Liver (tissue), 9 donors: ENCODE results near the gene TFE3. TPM values are rescaled to one million over a fixed set of nuclear protein-coding genes. Genes with fewer than 3 reads are reported as not detected.

Experiments used
- DNase-seq: peaks from one replicate; pipeline ENCODE4 v3.0.0-alpha.2; 2017; ENCODE audit warnings: low spot score
- H3K27ac ChIP-seq, 2 donors: one replicate each; pipeline ENCODE4 v1.7.0; 2013; ENCODE audit warnings: inconsistent platforms in 2 of 2, low read length in 2 of 2, control low read depth in 1 of 2, low read depth in 1 of 2, mild to moderate bottlenecking in 1 of 2
- H3K27me3 ChIP-seq, 4 donors: one replicate each; pipeline versions ENCODE4 v1.6.1 to v1.7.0; 2013; ENCODE audit warnings: low read length in 3 of 4, inconsistent platforms in 1 of 4, mild to moderate bottlenecking in 1 of 4, moderate library complexity in 1 of 4; ENCODE audit not compliant: control insufficient read depth in 4 of 4, insufficient read depth in 4 of 4
- H3K36me3 ChIP-seq, 4 donors: one replicate each; pipeline versions ENCODE4 v1.6.1 to v1.7.0; 2013; ENCODE audit warnings: low read length in 3 of 4, mild to moderate bottlenecking in 3 of 4, low read depth in 1 of 4, moderate library complexity in 1 of 4; ENCODE audit not compliant: control insufficient read depth in 4 of 4, insufficient read depth in 3 of 4
- H3K4me1 ChIP-seq, 4 donors: one replicate each; pipeline versions ENCODE4 v1.6.1 to v1.7.0; 2013; ENCODE audit warnings: low read length in 3 of 4, mild to moderate bottlenecking in 3 of 4, moderate library complexity in 1 of 4; ENCODE audit not compliant: control insufficient read depth in 4 of 4, insufficient read depth in 4 of 4
- H3K4me3 ChIP-seq, 3 donors: one replicate each; pipeline versions ENCODE4 v1.6.1 to v1.7.0; 2013; ENCODE audit warnings: low read length in 3 of 3, control low read depth in 1 of 3, low read depth in 1 of 3, mild to moderate bottlenecking in 1 of 3
- H3K9ac ChIP-seq, 2 donors: one replicate each; pipeline ENCODE4 v1.7.0; 2013; ENCODE audit warnings: low read length in 2 of 2, mild to moderate bottlenecking in 2 of 2, moderate library complexity in 2 of 2, control low read depth in 1 of 2, low read depth in 1 of 2
- H3K9me3 ChIP-seq, 4 donors: one replicate each; pipeline versions ENCODE4 v1.6.1 to v1.7.0; 2013; ENCODE audit warnings: low read length in 3 of 4; ENCODE audit not compliant: control insufficient read depth in 4 of 4
- ATF3 ChIP-seq: IDR thresholded peaks from 2 replicates; pipeline ENCODE4 v1.6.1; 2016; ENCODE audit warnings: antibody characterized with exemption
- CTCF ChIP-seq: fragments of 150-350 bp; IDR thresholded peaks from 2 replicates; pipeline ENCODE4 v1.5.1; 2017; ENCODE audit warnings: improper control_type of control experiment, low read depth, low read length; ENCODE audit not compliant: missing input control
- EGR1 ChIP-seq, 2 donors: IDR thresholded peaks; 2 replicates each; pipeline ENCODE4 v1.6.1; 2016 to 2018; ENCODE audit warnings: antibody characterized with exemption in 2 of 2, low read depth in 2 of 2
- FOXA1 ChIP-seq: IDR thresholded peaks from 2 replicates; pipeline ENCODE4 v1.6.1; 2016; ENCODE audit warnings: antibody characterized with exemption
- FOXA2 ChIP-seq: IDR thresholded peaks from 2 replicates; pipeline ENCODE4 v1.6.1; 2016; ENCODE audit warnings: antibody characterized with exemption
- GABPA ChIP-seq, 2 donors: IDR thresholded peaks in 1 of 2; conservative IDR thresholded peaks in 1 of 2; 2 replicates each; pipeline ENCODE4 v1.6.1; 2016; ENCODE audit warnings: antibody characterized with exemption in 2 of 2, mild to moderate bottlenecking in 1 of 2, moderate library complexity in 1 of 2
- HNF4A ChIP-seq, 2 donors: conservative IDR thresholded peaks; 2 replicates each; pipeline ENCODE4 v1.6.1; 2016; ENCODE audit warnings: antibody characterized with exemption in 2 of 2, mild to moderate bottlenecking in 2 of 2
- HNF4G ChIP-seq: IDR thresholded peaks from 2 replicates; pipeline ENCODE4 v1.6.1; 2016; ENCODE audit warnings: antibody characterized with exemption
- JUND ChIP-seq, 2 donors: IDR thresholded peaks; 2 replicates each; pipeline ENCODE4 v1.6.1; 2016; ENCODE audit warnings: antibody characterized with exemption in 2 of 2
- MAX ChIP-seq: IDR thresholded peaks from 2 replicates; pipeline ENCODE4 v1.6.1; 2016; ENCODE audit warnings: antibody characterized with exemption
- NR2F2 ChIP-seq: IDR thresholded peaks from 2 replicates; pipeline ENCODE4 v1.6.1; 2016; ENCODE audit warnings: antibody characterized with exemption
- REST ChIP-seq: IDR thresholded peaks from 2 replicates; pipeline ENCODE4 v1.6.1; 2016; ENCODE audit warnings: antibody characterized with exemption, mild to moderate bottlenecking
- RXRA ChIP-seq, 2 donors: IDR thresholded peaks; 2 replicates each; pipeline ENCODE4 v1.6.1; 2017 to 2018; ENCODE audit warnings: antibody characterized with exemption in 2 of 2, mild to moderate bottlenecking in 1 of 2
- SP1 ChIP-seq: IDR thresholded peaks from 2 replicates; pipeline ENCODE4 v1.6.1; 2018; ENCODE audit warnings: antibody characterized with exemption, mild to moderate bottlenecking
- TAF1 ChIP-seq: conservative IDR thresholded peaks from 2 replicates; pipeline ENCODE4 v1.6.1; 2016; ENCODE audit warnings: antibody characterized with exemption, mild to moderate bottlenecking
- YY1 ChIP-seq: IDR thresholded peaks from 2 replicates; pipeline ENCODE4 v1.6.1; 2016; ENCODE audit warnings: antibody characterized with exemption, mild to moderate bottlenecking
- ZBTB33 ChIP-seq: IDR thresholded peaks from 2 replicates; pipeline ENCODE4 v1.6.1; 2016; ENCODE audit warnings: antibody characterized with exemption
- WGBS: extraction: QIAGEN DNeasy Blood & Tissue Kit; methylation state at CpG from one replicate; pipeline ENCODE4 v1.1.7; 2013; 5-methylcytosine and 5-hydroxymethylcytosine counted together
- polyA plus RNA-seq, 2 donors: library from polyadenylated mRNA; stranded (reverse) in 1 of 2; unstranded in 1 of 2; fragments of 200-250 nt in 1 of 2; fragments of >200 nt in 1 of 2; fragmentation: Nextera tagmentation in 1 of 2; extraction: Ambion mirVana in 1 of 2; gene quantifications; one replicate each; pipeline versions ENCODE4 v1.2.1 to v1.2.3, GENCODE V29; 2013 to 2015
- total RNA-seq, 2 donors: library from RNA; depleted of rRNA; stranded (reverse); fragments of >200 nt; gene quantifications; one replicate each; pipeline ENCODE4 v1.2.3, GENCODE V29; 2014
- donor health status: healthy.
- donor health status: healthy.
- donor health status: healthy.
- donor health status: healthy.
- donor health status: healthy.

The TFE3 gene
- total and polyA plus RNA-seq, 4 donors: 8.6 to 22.4 (median 13.3) TPM

GRCh38 chrX:49066278-49066677 lies 23.1 kb upstream of the TFE3 start:
- peaks cover 0 to 12% (median 2%) of the 10 kb centered on the region in 4 donors for H3K36me3 ChIP-seq
- H3K27me3 ChIP-seq: no peaks in the 10 kb centered on the region
- no peak for TF ChIP-seq SP1
- TF ChIP-seq FOXA1: no peak
- TF ChIP-seq NR2F2: no peak
- TF ChIP-seq ATF3: no peak
- no peak overlapping the region for H3K9ac ChIP-seq
- 96% methylated on average over 2 of the region's 2 CpGs for WGBS
- no peak overlapping the region for H3K4me3 ChIP-seq
- H3K9me3 ChIP-seq: no peaks in the 10 kb centered on the region
- no peak for DNase-seq
- H3K27ac ChIP-seq: no peak overlapping the region
- no peaks in the 10 kb centered on the region for H3K4me1 ChIP-seq

- Histone ChIP-seq H3K4me3 (no peak overlapping the region), H3K4me1 (peaks cover 0 to 6% (median 2%) of the 10 kb centered on the region in 4 donors), H3K27me3 (no peaks in the 10 kb centered on the region), H3K27ac (no peak overlapping the region), H3K9ac (no peak overlapping the region), H3K9me3 (no peaks in the 10 kb centered on the region), H3K36me3 (peaks cover 0 to 12% (median 2%) of the 10 kb centered on the region in 4 donors)
- TF ChIP-seq GABPA (IDR thresholded peaks at IDR 0.05 in 1 of 2, conservative IDR thresholded peaks at IDR 0.05 in 1 of 2) (no peak), FOXA1 (no peak), MAX (no peak), CTCF (no peak), EGR1 (IDR thresholded peaks at IDR 0.05; ENCODE audit: low read depth in 2 of 2) (no peak), FOXA2 (no peak), RXRA (IDR thresholded peaks at IDR 0.05) (no peak), JUND (IDR thresholded peaks at IDR 0.05) (no peak), ZBTB33 (no peak), ATF3 (no peak), HNF4A (conservative IDR thresholded peaks at IDR 0.05) (no peak), HNF4G (no peak), TAF1 (no peak)
- no peak for DNase-seq
- 94% methylated on average over 8 of the region's 8 CpGs for WGBS
Observed at GRCh38 chrX:49064735-49065134, 21.6 kb upstream of the TFE3 start.

GRCh38 chrX:49064303-49064702 lies 21.1 kb upstream of the TFE3 start:
- WGBS: 95% methylated on average over 20 of the region's 20 CpGs
- H3K9ac ChIP-seq: no peak overlapping the region
- peaks cover 0 to 12% (median 2%) of the 10 kb centered on the region in 4 donors for H3K36me3 ChIP-seq
- TF ChIP-seq HNF4A (conservative IDR thresholded peaks at IDR 0.05) (no peak), JUND (IDR thresholded peaks at IDR 0.05) (no peak), GABPA (IDR thresholded peaks at IDR 0.05 in 1 of 2, conservative IDR thresholded peaks at IDR 0.05 in 1 of 2) (no peak), MAX (no peak), ATF3 (no peak), REST (no peak), RXRA (IDR thresholded peaks at IDR 0.05) (no peak), YY1 (no peak), NR2F2 (no peak)
- no peak for DNase-seq
- no peak overlapping the region for H3K4me3 ChIP-seq
- peaks cover 0 to 2% (median 0%) of the 10 kb centered on the region in 4 donors for H3K27me3 ChIP-seq
- no peaks in the 10 kb centered on the region for H3K9me3 ChIP-seq
- no peak overlapping the region for H3K27ac ChIP-seq
- peaks cover 0 to 7% (median 2%) of the 10 kb centered on the region in 4 donors for H3K4me1 ChIP-seq
